HG03469 (cell line): Measurements from ENCODE around the gene PARP15.

Experiments
- ATAC-seq: cut with Tn5 transposase; IDR thresholded peaks from one replicate; pipeline ENCODE4 v1.9.1; 2021; ENCODE audit warnings: mild to moderate bottlenecking, moderate library complexity, moderate number of reproducible peaks; ENCODE audit not compliant: unreplicated experiment

PARP15 gene

GRCh38 chr3:122568755-122569154 lies 8.7 kb upstream of the PARP15 start:
- ATAC-seq, result no peak

DNA sequence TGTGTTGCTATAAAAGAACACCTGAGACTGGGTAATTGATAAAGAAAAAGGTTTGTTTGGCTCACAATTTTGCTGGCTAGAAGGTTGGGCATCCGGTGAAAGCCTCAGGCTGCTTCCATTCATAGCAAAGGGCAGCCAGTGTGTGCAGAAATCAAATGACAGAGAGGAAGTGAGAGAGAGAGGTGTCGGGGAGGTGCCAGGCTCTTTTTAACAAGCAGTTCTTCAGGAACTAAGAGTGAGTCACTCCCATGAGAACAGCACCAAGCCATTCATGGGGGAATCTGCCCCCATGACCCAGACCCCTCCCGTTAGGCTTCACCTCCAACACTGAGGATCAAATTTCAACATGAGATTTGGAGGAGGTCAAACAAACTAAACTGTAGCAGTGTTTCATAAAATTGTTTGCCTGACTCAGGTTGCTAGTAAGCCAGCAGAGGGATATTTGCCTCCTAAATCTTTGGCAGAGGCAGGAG lies 4.5 kb upstream of the PARP15 start:
- ATAC-seq, result no peak

DNA sequence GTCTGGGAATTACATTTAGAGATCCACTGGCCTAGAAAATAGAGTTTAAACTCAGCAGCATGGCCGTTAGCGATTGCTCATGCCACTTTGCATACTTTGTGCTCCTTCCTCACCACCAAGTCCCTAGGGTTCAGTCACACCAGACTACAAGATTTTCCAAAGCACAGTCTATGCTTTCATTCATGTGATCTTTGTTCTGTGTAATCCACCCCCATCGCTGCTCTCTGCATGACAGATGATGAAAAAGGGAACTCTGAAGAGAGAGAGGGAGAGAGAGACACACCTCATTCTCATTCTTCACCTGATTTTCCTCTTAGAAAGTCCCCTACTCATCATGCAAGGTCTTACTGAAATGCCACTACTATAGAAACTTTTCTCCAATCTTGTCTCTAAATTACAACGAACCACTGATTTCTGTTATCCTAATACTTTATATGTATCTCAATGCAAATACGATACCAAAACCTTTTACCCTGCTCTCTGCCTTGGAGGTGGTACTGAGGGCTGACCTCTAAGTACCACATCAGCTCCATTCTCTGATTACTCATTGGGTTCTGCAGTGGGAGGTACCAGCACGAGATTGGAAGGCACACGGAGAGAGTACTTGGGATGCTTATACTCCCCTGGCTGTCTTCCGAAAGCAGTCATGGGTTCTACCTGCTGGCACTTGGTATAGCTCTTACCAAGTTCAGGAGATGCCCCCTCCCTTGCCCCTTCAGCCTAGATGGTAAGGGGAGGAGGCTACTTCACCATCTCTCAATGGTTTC lies 1.1 kb upstream of the PARP15 start:
- ATAC-seq, result peak; percentile 84

DNA sequence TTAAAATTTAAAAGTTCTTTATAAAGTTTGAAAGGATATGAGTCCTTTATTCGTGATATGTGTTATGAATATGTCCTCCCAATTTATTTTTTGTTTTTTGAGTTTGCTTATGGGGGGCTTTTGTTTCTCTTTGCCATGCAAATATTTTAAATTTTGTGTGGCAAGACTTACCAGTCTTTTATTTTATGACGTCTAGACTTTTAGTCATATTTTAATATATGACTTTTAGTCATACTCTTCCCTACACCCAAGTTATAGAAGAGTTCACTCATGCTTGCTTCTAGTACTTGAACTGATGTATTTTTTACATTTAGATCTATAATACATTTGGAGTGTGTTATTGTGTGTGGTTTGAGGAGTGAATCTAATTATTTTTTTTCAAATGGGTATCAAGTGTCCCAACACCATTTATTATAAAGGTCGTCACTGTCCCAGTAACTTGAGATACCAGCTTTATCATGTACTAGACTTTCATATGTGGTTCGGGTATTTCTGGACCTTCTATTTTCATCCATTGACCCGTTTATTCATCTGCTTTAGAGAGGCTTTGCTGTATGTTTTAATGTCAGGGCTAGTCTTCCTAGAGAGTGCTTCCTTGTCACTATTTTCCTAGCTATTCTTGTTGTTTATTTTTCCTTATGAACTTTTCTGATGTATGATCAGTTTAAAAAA lies 755 bp downstream of the PARP15 start:
- ATAC-seq, result no peak

DNA sequence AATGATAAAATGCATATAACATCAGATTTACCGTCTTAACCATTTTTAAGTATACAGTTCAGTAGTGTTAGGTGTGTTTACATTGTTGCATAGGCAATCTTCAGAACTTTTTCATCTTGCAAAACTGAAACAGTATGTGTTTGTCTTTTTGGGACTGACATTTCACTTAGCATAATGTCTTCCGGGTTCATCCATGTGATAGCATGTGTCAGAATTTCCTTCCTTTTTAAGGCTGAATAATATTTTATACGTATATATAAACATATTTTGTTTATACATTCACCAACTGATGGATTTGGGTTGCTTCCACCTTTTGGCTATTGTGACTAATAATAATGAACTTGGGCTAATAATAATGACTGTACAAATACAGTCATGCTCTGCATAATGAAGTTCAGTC lies 3.0 kb downstream of the PARP15 start:
- no peak for ATAC-seq

DNA sequence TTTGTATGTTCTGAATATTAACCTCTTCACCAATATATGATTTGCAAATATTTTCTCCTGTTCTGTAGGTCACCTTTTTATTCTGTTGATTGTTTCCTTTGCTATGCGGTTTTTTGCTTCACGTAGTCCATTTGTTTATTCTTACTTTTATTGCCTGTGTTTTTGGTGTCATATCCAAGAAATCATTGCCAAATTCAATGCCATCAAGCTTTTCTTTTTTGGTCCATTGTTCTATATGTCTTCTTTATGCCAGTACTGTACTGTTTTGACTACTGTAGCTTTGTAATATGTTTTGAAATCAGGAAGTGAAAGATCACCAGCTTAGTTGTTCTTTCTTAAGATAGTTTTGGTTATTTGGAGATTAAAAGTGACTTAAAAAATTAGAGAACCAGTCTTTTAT lies 4.2 kb downstream of the PARP15 start:
- ATAC-seq, result no peak

- no peak for ATAC-seq
Observed at GRCh38 chr3:122582390-122582789, 4.9 kb downstream of the PARP15 start.

DNA sequence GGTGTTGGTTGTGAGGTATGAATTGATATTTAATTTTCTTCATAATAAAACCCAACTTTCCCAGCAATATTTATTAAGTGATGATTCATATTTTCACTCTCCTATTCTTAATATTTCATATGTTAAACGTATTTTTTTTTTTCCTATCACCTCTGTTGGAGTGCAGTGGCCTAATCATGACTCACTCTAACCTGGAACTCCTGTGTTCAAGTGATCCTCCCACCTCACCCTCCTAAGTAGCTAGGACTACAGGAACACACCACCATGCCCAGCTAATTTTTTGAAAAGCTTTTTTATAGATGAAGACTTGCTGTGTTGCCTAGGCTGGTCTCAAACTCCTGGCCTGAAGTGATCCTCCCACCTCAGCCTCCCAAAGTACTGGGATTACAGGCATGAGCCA lies 8.6 kb downstream of the PARP15 start:
- ATAC-seq, result no peak

GRCh38 chr3:122586773-122587485 lies 9.5 kb downstream of the PARP15 start:
- no peak for ATAC-seq

GRCh38 chr3:122587572-122587971 lies 10.1 kb downstream of the PARP15 start:
- no peak for ATAC-seq

DNA sequence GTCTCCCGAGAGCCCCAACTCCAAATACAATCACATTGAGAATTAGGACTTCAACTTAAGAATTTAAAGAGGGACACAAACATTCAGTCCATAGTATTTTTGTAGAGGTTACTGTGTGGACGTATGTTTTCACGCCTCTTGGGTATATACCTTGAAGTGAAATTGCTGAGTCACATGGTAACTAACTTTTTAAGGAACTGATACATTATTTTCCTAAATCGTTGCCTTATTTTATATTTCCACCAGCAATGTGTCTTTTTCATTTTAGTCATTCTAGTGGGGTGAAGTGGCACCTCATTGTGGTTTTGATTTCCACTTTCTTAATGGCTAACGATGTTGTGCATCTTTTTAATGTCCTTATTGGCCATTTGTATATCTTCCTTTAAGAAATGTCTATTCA lies 11.8 kb downstream of the PARP15 start:
- peak; percentile 47 for ATAC-seq

- no peak for ATAC-seq
Observed at GRCh38 chr3:122590610-122591009, 13.2 kb downstream of the PARP15 start.

DNA sequence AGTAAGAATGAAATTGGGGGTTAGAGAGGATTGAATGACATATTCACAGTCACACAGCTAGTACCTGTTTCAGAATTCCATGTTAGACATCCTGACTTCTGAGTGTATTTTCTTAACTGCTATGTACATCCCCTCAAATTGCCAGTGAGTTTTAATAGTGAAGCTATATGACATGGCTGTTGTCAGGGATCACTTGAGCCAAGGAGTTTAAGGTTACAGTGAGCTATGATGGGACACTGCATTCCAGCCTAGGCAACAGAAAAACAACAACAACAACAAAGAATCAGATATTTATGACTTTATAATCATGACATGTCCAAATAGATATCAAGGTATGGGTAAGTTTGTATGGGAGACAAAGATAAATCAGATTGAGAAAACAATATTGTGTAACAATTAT lies 16.6 kb downstream of the PARP15 start:
- ATAC-seq, result no peak

GRCh38 chr3:122598151-122598550 lies 20.7 kb downstream of the PARP15 start:
- ATAC-seq, result no peak

DNA sequence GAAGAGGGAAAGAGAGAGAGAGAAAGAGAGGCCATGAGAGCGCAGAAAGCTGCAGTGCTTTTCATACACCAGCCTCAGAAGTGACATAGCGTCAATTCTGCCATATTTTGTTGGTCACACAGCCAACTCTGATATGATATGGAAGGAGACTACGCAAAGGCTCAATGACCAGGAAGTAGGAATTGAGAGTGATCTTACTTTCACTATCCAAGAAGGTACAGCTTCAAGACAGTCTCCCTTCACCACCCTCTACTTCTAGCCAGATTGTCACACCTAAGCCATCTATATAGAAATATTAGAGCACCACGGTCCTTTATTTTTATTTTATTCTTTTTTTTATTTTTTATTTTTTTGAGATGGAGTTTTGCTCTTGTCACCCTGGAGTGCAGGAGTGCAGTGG lies 21.1 kb downstream of the PARP15 start:
- ATAC-seq, result no peak

DNA sequence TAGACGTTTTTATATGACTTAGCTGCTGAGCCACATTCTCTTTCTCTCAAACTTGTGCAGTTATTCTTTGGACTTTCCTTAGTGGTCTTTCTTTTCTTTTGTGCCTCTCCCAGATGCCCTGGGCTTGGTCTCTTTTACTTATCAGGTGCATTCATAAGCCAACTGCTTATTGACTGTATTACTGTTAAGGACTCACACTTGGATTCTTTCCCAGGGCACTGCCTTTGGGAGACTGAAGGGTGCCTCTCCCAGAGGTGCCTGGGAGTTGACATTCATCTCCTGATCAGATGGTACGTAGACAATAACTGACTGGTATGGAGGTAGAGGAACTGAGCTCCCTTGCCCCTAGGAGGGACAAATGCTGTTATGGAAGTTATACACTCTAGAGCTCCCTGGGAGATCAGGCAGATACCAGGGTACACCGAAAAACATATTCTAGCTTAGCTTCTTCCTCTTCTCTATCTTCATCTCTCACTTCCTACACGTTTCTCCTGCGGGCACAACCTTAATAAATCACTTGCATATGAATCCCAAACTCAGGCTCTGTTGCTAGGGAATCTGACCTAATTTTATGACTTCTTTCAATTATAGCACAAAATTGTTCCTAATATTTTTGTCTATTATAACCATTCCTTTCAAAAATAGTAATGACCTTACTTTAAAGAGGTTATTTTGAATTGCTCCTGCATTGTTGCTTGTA lies 24.7 kb downstream of the PARP15 start:
- no peak for ATAC-seq

GRCh38 chr3:122603056-122603455 lies 25.6 kb downstream of the PARP15 start:
- no peak for ATAC-seq

GRCh38 chr3:122606330-122606729 lies 28.9 kb downstream of the PARP15 start:
- no peak for ATAC-seq

DNA sequence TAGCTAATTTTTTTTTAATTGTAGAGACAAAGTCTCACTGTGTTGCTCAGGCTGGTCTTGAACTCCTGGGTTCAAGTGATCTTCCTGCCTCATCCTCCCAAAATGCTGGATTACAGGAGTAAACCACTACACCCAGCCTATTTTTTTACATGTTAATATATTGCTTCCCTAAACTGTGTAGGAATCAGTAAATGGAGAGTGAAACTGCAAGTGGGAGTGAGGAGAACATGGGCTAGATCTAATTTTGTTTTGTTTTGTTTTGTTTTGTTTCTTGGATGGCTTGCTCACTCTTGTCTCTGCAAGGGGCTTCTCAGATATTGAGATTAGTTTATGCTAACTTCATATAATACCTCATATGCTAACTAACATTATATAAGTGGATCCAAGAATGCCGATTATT lies 31.5 kb downstream of the PARP15 start:
- no peak for ATAC-seq

GRCh38 chr3:122609798-122610559 lies 32.5 kb downstream of the PARP15 start:
- peak; percentile 87 for ATAC-seq
